Esophagus squamous epithelium (tissue), 4 donors: Measurements from ENCODE around the gene TRAPPC10.
"Not testable (repeated sequence)": the region's sequence is repeated elsewhere in the genome, so short reads cannot be mapped to it uniquely, and the experiment has no call there.

Source experiments
- POLR2A ChIP-seq, 4 donors: fragments of 450-650 bp; IDR thresholded peaks; one replicate each; pipeline ENCODE4 v1.6.1; 2017; ENCODE audit warnings: antibody characterized with exemption in 4 of 4, mild to moderate bottlenecking in 4 of 4, moderate library complexity in 3 of 4
- TF ChIP-seq, protein P1 (sequence below), 6 experiments: fragments of 450-650 bp in 4 of 6; fragments of 200-600 bp in 2 of 6; sonication (generic) in 2 of 6; IDR thresholded peaks; one replicate each; pipeline ENCODE4 v1.5.1; 2016 to 2019; ENCODE audit warnings: antibody characterized with exemption in 6 of 6, mild to moderate bottlenecking in 4 of 6, moderate library complexity in 4 of 6

DNA sequence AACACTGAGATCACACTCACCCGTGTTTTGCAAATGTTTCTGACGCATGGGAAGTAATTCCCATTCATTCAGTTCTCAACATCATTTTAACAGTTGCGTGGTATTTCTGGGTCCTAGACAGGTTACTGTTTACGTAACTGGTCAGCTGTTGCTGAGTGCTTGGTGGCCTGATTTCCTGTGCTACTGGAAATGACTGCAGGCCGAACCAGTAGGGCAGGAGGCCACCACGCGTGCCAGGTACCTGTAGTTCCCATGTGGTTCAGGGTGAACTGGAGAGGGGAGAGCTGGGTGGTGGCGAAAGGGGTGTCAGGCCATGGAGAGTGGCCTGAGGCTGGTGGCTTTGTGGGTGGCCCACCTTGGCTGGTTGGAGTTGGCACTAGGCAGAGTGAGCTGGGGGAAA is 122.6 kb downstream of the TRAPPC10 start:
- TF ChIP-seq, protein P1, sequence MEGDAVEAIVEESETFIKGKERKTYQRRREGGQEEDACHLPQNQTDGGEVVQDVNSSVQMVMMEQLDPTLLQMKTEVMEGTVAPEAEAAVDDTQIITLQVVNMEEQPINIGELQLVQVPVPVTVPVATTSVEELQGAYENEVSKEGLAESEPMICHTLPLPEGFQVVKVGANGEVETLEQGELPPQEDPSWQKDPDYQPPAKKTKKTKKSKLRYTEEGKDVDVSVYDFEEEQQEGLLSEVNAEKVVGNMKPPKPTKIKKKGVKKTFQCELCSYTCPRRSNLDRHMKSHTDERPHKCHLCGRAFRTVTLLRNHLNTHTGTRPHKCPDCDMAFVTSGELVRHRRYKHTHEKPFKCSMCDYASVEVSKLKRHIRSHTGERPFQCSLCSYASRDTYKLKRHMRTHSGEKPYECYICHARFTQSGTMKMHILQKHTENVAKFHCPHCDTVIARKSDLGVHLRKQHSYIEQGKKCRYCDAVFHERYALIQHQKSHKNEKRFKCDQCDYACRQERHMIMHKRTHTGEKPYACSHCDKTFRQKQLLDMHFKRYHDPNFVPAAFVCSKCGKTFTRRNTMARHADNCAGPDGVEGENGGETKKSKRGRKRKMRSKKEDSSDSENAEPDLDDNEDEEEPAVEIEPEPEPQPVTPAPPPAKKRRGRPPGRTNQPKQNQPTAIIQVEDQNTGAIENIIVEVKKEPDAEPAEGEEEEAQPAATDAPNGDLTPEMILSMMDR (IDR thresholded peaks at IDR 0.05): not testable (repeated sequence)
- TF ChIP-seq POLR2A (IDR thresholded peaks at IDR 0.05): not testable (repeated sequence)
